Osteocyte (in vitro differentiated cells): ENCODE data around the gene PMS2. TPM values are rescaled to one million over a fixed set of nuclear protein-coding genes. Genes with fewer than 3 reads are reported as not detected.
A peak's percentile ranks its signal among the peaks of the same experiment; 100 is the strongest.
"Not testable (repeated sequence)": the region's sequence is repeated elsewhere in the genome, so short reads cannot be mapped to it uniquely, and the experiment has no call there.

Experiments
- DNase-seq: peaks from one replicate; pipeline ENCODE4 v3.0.0; 2021; ENCODE audit warnings: mixed read lengths; ENCODE audit not compliant: unreplicated experiment; ENCODE audit errors: extremely low spot score
- H3K27ac Mint-ChIP-seq: one replicate; pipeline ENCODE4 v1.8.0; 2021; ENCODE audit warnings: mild to moderate bottlenecking, mixed read lengths; ENCODE audit not compliant: unreplicated experiment
- H3K27me3 Mint-ChIP-seq: one replicate; pipeline ENCODE4 v1.8.0; 2021; ENCODE audit warnings: mixed read lengths; ENCODE audit not compliant: unreplicated experiment
- H3K36me3 Mint-ChIP-seq: one replicate; pipeline ENCODE4 v1.8.0; 2021; ENCODE audit warnings: mixed read lengths; ENCODE audit not compliant: unreplicated experiment
- H3K4me1 Mint-ChIP-seq: one replicate; pipeline ENCODE4 v1.8.0; 2021; ENCODE audit warnings: mixed read lengths; ENCODE audit not compliant: unreplicated experiment
- H3K4me3 Mint-ChIP-seq: one replicate; pipeline ENCODE4 v1.8.0; 2021; ENCODE audit warnings: mild to moderate bottlenecking, moderate library complexity, mixed read lengths; ENCODE audit not compliant: unreplicated experiment
- H3K9me3 Mint-ChIP-seq: one replicate; pipeline ENCODE4 v1.8.0; 2021; ENCODE audit warnings: mixed read lengths; ENCODE audit not compliant: unreplicated experiment
- total RNA-seq: library from RNA; stranded (reverse); gene quantifications from 2 replicates; pipeline ENCODE4 v1.2.1, GENCODE V29; 2021
- TF ChIP-seq, protein P1 (sequence below): fragments of 200-600 bp; sonication (generic); IDR thresholded peaks from 2 replicates; pipeline ENCODE4 v1.5.0; 2021; ENCODE audit warnings: antibody characterized with exemption, mild to moderate bottlenecking, moderate library complexity

The PMS2 gene
- total RNA-seq, 1 donor from 2014 or later: 21.4 TPM

DNA sequence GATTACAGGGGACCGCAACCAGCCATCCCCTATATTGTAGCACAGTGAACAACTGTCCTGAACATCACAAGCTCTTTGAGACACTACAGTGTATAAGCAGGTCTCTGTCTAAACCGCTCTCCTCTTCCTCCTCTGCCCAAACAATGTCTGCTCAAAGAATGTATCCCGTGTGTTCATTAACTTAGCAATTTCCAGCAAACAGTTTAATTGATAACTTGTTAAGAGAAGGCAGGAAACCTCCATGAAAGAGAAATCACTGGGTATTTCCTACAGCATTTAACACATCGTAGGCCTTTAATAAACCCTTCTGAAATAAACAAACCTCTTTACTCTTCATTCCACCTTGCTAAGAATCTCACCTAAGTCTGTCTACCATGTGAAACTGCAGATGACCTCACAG lies 1.5 kb downstream of the PMS2 start:
- no peak for DNase-seq
- Mint-ChIP-seq H3K27me3 (no peaks in the 10 kb centered on the region), H3K27ac (no peak overlapping the region), H3K36me3 (peaks cover 15% of the 10 kb centered on the region), H3K4me3 (peak overlapping the region; percentile 55), H3K4me1 (peaks cover 26% of the 10 kb centered on the region), H3K9me3 (no peaks in the 10 kb centered on the region)
- TF ChIP-seq, protein P1, sequence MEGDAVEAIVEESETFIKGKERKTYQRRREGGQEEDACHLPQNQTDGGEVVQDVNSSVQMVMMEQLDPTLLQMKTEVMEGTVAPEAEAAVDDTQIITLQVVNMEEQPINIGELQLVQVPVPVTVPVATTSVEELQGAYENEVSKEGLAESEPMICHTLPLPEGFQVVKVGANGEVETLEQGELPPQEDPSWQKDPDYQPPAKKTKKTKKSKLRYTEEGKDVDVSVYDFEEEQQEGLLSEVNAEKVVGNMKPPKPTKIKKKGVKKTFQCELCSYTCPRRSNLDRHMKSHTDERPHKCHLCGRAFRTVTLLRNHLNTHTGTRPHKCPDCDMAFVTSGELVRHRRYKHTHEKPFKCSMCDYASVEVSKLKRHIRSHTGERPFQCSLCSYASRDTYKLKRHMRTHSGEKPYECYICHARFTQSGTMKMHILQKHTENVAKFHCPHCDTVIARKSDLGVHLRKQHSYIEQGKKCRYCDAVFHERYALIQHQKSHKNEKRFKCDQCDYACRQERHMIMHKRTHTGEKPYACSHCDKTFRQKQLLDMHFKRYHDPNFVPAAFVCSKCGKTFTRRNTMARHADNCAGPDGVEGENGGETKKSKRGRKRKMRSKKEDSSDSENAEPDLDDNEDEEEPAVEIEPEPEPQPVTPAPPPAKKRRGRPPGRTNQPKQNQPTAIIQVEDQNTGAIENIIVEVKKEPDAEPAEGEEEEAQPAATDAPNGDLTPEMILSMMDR: no peak

DNA sequence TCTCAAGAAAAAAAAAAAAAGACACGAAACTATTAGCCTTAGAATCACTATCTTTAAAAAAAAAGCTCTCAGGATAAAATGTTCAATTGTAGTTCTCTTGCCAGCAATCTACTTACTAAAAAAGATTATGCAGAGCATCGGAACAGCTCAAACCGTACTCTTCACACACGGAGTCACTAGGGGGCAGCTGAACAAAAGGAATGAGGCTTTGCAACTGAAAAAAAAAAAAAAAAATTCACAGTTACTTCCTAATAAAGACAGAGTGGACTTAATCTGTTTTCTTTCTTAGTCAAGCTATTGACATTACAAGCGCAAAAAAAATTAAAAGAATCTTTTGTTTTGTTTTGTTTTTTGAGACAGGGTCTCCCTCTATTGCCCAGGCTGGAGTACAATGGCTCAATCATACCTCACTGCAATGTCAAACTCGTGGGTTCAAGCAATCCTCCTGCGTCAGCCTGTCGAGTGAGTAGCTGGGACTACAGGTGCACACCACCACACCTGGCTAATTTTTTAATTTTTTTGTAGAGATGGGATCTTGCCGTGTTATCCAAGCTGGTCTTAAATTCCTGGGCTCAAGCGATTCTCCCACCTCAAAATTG lies 11.5 kb downstream of the PMS2 start:
- Mint-ChIP-seq H3K36me3 (peaks cover 33% of the 10 kb centered on the region), H3K9me3 (no peaks in the 10 kb centered on the region), H3K27me3 (no peaks in the 10 kb centered on the region), H3K4me3 (no peak overlapping the region), H3K27ac (no peak overlapping the region), H3K4me1 (peaks cover 6% of the 10 kb centered on the region)
- TF ChIP-seq, protein P1: peak; percentile 74
- peak; percentile 76 for DNase-seq

DNA sequence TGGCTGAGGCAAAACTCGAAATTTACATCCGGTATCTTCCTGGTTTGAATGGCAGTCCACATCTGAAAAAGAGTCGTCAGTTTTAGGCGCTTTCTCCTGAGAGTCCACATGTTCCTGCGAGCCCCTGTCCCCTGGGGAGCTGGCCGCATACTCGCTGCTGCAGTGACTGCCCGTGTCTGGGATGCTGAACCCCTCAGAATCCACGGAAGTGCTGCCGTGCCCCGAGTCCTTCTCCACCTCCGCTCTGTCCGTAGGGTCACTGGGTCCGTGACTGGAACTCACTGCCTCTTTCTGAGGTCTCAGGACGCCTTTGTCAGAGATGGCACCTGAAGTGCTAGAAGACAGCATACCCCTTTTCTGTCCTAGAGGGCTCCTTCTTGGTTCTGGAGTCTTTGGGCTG lies 21.8 kb downstream of the PMS2 start:
- not testable (repeated sequence) for H3K27ac Mint-ChIP-seq, DNase-seq, H3K27me3 Mint-ChIP-seq, H3K4me1 Mint-ChIP-seq, H3K4me3 Mint-ChIP-seq, H3K9me3 Mint-ChIP-seq
- H3K36me3 Mint-ChIP-seq: peaks cover 28% of the 10 kb centered on the region

DNA sequence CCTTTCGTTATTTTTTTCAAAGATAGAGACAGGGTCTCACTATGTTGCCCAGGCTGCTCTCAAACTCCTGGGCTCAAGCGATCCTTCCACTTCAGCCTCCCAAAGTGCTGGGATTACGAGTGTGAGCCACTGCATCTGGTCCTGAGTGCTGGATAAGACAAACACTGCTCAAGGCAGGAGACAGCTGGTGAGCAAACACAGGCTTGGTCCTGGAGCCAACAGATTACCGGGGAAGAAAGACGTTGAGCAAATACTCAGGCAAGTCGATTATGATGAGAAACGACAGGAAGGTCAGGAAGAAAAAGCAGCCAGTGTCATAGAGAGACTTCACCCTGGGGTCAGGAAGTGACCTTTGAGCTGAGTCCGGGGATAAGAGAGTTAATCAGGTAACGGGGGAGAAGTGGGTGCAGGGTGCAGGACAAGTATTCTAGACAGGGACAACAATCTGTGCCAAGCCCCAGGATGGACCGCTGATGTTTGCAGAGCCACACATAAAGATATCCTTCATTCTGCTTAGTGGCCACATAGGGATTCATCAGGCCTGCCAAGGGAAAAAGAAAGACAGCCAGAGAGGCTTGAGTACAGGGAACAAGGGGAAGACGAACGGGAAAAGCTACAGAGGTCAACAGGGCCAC lies 29.1 kb downstream of the PMS2 start:
- DNase-seq, H3K27ac Mint-ChIP-seq, H3K9me3 Mint-ChIP-seq, H3K27me3 Mint-ChIP-seq, H3K4me3 Mint-ChIP-seq, H3K4me1 Mint-ChIP-seq: not testable (repeated sequence)
- H3K36me3 Mint-ChIP-seq: peaks cover 13% of the 10 kb centered on the region

DNA sequence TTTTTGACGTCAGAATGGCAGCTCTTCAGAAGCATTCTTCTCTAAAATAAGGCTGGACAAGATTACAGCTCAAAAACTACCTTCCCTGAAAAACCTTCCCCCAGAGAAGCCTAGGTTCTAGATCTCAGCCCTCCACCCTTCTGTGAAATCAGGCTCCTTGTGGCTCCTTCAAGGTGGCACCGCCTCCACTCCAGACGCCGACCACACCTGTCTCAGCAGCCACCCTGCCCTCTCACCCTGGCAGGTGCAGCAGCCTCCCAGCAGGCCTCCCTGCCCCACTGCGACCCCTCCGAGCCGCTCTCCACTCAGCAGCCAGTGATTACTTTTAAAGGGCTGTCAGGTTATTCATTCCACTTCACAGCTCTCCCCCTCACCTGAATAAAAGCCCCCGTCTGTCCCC lies 35.3 kb downstream of the PMS2 start:
- not testable (repeated sequence) for H3K4me1 Mint-ChIP-seq, H3K36me3 Mint-ChIP-seq, H3K27ac Mint-ChIP-seq, H3K27me3 Mint-ChIP-seq, H3K4me3 Mint-ChIP-seq, H3K9me3 Mint-ChIP-seq, DNase-seq

DNA sequence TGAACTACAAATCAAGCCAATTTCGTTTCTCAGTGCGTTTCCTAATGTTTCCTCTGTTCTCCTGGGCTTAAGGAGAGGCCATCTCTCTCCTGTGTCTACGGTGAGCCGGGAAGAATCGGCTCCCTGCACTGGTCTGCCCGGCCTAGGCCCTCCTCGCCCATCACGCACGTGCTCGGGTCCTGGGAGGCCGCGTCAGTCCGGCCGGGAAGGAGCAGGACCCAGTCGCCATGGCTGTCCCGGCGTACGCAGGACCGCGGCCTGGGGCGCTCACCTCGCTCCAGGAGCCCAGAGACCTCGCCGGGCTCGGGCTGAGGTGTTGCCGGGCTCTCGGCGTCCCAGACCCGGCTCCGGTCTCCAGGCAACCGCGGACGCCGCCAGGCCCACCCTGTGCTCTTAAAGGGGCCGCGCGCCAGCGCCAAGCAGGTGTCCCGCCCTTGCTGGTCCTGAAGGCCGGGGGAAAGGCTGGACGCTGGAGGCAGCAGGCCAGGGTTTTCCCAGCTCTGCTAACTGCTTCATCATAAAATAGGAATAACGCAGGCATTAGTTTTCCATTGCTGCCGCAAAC lies 38.4 kb downstream of the PMS2 start, which contains the start of gene RSPH10B:
TSS of gene RSPH10B (minus strand) at position 343 of the 565 bp plus-strand sequence. CDS start 3,573 bp downstream, outside the sequence.
- not testable (repeated sequence) for H3K4me3 Mint-ChIP-seq, H3K27ac Mint-ChIP-seq, H3K36me3 Mint-ChIP-seq, DNase-seq, H3K27me3 Mint-ChIP-seq, H3K4me1 Mint-ChIP-seq, H3K9me3 Mint-ChIP-seq

DNA sequence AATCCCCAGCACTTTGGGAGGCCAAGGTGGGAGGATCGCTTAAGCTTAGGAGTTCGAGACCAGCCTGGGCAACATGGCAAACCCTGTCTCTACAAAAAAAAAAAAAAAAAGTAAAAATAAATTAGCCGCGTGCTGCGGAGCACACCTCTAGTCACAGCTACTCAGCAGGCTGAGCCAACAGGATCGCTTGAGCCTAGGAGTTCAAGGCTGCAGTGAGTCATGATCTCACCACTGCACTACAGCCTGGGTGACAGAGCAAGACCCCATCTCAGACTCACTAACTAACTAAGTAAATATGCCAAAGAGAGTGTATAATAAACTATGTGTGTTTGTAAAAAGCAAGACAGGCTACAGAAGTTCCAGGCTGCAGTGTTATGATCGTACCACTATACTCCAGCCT lies 45.0 kb downstream of the PMS2 start:
- not testable (repeated sequence) for H3K36me3 Mint-ChIP-seq, H3K4me3 Mint-ChIP-seq, H3K27me3 Mint-ChIP-seq, H3K9me3 Mint-ChIP-seq, H3K4me1 Mint-ChIP-seq, H3K27ac Mint-ChIP-seq, DNase-seq

DNA sequence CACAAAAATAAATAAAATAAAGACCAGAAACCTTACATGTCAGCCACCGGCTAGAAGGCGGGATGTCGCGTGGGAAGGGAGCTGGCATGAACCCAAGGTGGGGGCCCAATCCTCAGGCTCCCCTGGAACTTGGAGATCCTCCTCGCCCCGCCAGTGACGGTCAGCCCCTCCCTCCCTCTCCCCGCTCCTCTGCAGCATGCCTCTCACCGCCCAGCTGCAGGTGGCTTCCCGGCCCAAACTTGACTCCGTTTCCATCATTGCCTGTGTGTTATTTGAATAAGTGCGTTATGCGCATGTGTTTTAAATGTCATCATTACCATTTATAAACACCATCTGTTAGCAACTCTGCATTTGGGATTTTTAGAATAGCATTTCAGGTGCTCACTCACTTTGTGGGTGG lies 45.6 kb downstream of the PMS2 start:
- H3K4me1 Mint-ChIP-seq, H3K4me3 Mint-ChIP-seq, H3K27me3 Mint-ChIP-seq, H3K9me3 Mint-ChIP-seq, H3K36me3 Mint-ChIP-seq, DNase-seq, H3K27ac Mint-ChIP-seq: not testable (repeated sequence)

DNA sequence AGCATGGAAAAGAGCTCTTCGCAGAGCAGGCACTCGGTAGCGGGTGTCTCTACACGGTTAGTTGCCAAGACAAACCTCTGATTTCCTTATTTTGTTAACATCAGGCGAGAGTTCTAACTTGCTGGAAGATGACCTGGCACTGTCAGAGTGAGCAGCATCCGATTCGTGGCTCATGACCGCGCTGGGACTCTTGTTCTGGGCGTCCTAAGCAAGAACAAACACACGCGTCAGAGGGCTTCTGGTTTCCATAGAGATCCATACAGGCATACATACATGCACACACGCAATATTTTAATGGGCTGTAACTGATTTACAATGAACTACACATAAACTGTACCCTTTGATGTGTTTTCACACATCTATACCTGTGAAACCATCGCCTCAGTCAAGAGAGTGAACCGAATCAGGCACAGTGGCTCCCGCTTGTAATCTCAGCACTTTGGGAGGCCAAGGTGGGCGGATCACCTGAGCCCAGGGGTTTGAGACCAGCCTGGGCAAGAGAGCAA lies 73.9 kb downstream of the PMS2 start:
- H3K4me1 Mint-ChIP-seq: not testable (repeated sequence)

DNA sequence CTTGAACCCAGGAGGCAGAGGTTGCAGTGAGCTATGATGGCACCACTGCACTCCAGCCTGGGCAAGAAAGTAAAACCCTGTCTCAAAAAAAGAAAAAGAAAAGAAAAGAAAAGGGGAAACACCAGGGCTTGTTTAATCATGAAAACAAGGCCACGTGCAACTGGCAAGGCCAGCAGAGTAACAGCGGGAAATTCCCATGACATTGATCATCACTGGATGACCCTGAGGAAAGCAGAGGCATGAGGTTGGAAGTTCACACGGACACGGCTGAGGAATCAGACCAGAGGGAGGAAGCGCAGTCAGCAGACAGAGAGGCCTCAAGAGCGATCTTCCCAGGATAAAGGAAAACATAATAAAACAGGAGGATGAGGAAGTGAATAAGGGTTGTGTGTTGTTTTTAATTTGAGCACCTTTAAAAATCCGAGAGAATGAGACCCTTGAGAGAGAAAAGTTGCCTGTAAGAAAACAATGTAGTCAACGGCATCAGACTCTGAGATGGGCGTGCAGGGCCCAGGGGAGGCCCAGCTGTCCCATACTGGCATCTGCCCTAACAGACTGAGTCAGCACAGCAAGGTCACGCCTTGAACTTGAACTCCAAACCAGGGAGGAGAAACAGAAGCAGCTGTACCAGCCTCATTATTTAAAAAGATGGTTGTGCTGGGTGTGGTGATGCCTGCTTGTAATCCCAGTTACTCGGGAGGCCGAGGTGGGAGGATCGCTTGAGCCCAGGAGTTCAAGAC lies 76.8 kb downstream of the PMS2 start:
- H3K27me3 Mint-ChIP-seq, H3K9me3 Mint-ChIP-seq, H3K36me3 Mint-ChIP-seq, H3K4me3 Mint-ChIP-seq, DNase-seq, H3K4me1 Mint-ChIP-seq: not testable (repeated sequence)
- H3K27ac Mint-ChIP-seq: peak overlapping the region; percentile 85

More for the DNA sequence above, 73.9 kb downstream of the PMS2 start:
- H3K4me3 Mint-ChIP-seq, DNase-seq, H3K27me3 Mint-ChIP-seq, H3K27ac Mint-ChIP-seq, H3K36me3 Mint-ChIP-seq, H3K9me3 Mint-ChIP-seq: not testable (repeated sequence)
